H9 (cell line): Measurements from ENCODE around the gene RAB3C. TPM values are rescaled to one million over a fixed set of nuclear protein-coding genes. Genes with fewer than 3 reads are reported as not detected.

Source experiments
- DNase-seq: peaks from one replicate; pipeline ENCODE4 v3.0.0-alpha.2; 2017
- H2AFZ ChIP-seq: one replicate; pipeline ENCODE4 v1.6.1; 2013; ENCODE audit warnings: mild to moderate bottlenecking, low read length, control low read depth, moderate library complexity
- H2AK5ac ChIP-seq: 2 replicates; pipeline ENCODE4 v1.6.1; 2013; ENCODE audit warnings: low read length, control low read depth, mixed read lengths; ENCODE audit not compliant: insufficient read length
- H2BK120ac ChIP-seq: one replicate; pipeline ENCODE4 v1.6.1; 2013; ENCODE audit warnings: low read depth, mild to moderate bottlenecking, low read length, control low read depth, inconsistent platforms; ENCODE audit not compliant: poor library complexity, severe bottlenecking
- H2BK12ac ChIP-seq: 2 replicates; pipeline ENCODE4 v1.6.1; 2013; ENCODE audit warnings: low read length, control low read depth, mixed read lengths, low read depth; ENCODE audit not compliant: insufficient read length
- H2BK15ac ChIP-seq: 2 replicates; pipeline ENCODE4 v1.6.1; 2013; ENCODE audit warnings: low read depth, low read length, control low read depth
- H2BK20ac ChIP-seq: one replicate; pipeline ENCODE4 v1.6.1; 2013; ENCODE audit warnings: low read depth, mild to moderate bottlenecking, low read length, control low read depth, inconsistent platforms; ENCODE audit not compliant: poor library complexity, severe bottlenecking
- H2BK5ac ChIP-seq: 2 replicates; pipeline ENCODE4 v1.6.1; 2013; ENCODE audit warnings: low read length, control low read depth, mixed read lengths; ENCODE audit not compliant: insufficient read length
- H3K14ac ChIP-seq: 2 replicates; pipeline ENCODE4 v1.6.1; 2013; ENCODE audit warnings: low read length, control low read depth; ENCODE audit not compliant: insufficient read depth
- H3K18ac ChIP-seq: 2 replicates; pipeline ENCODE4 v1.6.1; 2013; ENCODE audit warnings: low read depth, mild to moderate bottlenecking, mixed read lengths, low read length, control low read depth; ENCODE audit not compliant: insufficient read length
- H3K23ac ChIP-seq: 2 replicates; pipeline ENCODE4 v1.6.1; 2013; ENCODE audit warnings: low read length, control low read depth, mixed read lengths, low read depth; ENCODE audit not compliant: insufficient read length
- H3K23me2 ChIP-seq: 2 replicates; pipeline ENCODE4 v1.6.1; 2013; ENCODE audit warnings: low read depth, mild to moderate bottlenecking, mixed read lengths, low read length, control low read depth; ENCODE audit not compliant: insufficient read length, poor library complexity, severe bottlenecking
- H3K27ac ChIP-seq: 2 replicates; pipeline ENCODE4 v1.5.1; 2013; ENCODE audit warnings: low read length, control low read depth, mixed read lengths, low read depth; ENCODE audit not compliant: insufficient read length
- H3K27me3 ChIP-seq: 2 replicates; pipeline ENCODE4 v1.6.1; 2013; ENCODE audit warnings: low read length, control low read depth, inconsistent platforms; ENCODE audit not compliant: insufficient read depth
- H3K4ac ChIP-seq: 2 replicates; pipeline ENCODE4 v1.6.1; 2013; ENCODE audit warnings: low read depth, mild to moderate bottlenecking, control low read depth, inconsistent platforms, low read length, moderate library complexity
- H3K4me1 ChIP-seq: 2 replicates; pipeline ENCODE4 v1.6.1; 2013; ENCODE audit warnings: low read length, control low read depth, inconsistent platforms; ENCODE audit not compliant: insufficient read depth
- H3K4me2 ChIP-seq: 2 replicates; pipeline ENCODE4 v1.6.1; 2013; ENCODE audit warnings: low read length, control low read depth, mixed read lengths; ENCODE audit not compliant: insufficient read length, insufficient read depth
- H3K56ac ChIP-seq: 2 replicates; pipeline ENCODE4 v1.6.1; 2013; ENCODE audit warnings: low read depth, mild to moderate bottlenecking, mixed read lengths, low read length, control low read depth; ENCODE audit not compliant: insufficient read length
- H3K79me1 ChIP-seq: 2 replicates; pipeline ENCODE4 v1.6.1; 2013; ENCODE audit warnings: low read depth, mild to moderate bottlenecking, moderate library complexity, low read length, control low read depth, inconsistent platforms; ENCODE audit not compliant: insufficient read depth, poor library complexity, severe bottlenecking
- H3K79me2 ChIP-seq: 2 replicates; pipeline ENCODE4 v1.6.1; 2013; ENCODE audit warnings: low read length, control low read depth, inconsistent platforms; ENCODE audit not compliant: insufficient read depth
- H3K9ac ChIP-seq: 2 replicates; pipeline ENCODE4 v1.6.1; 2013; ENCODE audit warnings: low read length, control low read depth, mixed read lengths; ENCODE audit not compliant: insufficient read length; ENCODE audit errors: extremely low read depth
- H3K9me3 ChIP-seq: one replicate; pipeline ENCODE4 v1.6.1; 2013; ENCODE audit warnings: low read depth, low read length, inconsistent platforms; ENCODE audit not compliant: control insufficient read depth
- H3T11ph ChIP-seq: one replicate; pipeline ENCODE4 v1.6.1; 2013; ENCODE audit warnings: mild to moderate bottlenecking, low read length, control low read depth, inconsistent platforms
- H4K20me1 ChIP-seq: one replicate; pipeline ENCODE4 v1.6.1; 2013; ENCODE audit not compliant: control insufficient read depth, insufficient read length, insufficient read depth
- H4K5ac ChIP-seq: 2 replicates; pipeline ENCODE4 v1.6.1; 2013; ENCODE audit warnings: low read depth, mild to moderate bottlenecking, mixed read lengths, low read length, control low read depth; ENCODE audit not compliant: insufficient read length
- H4K8ac ChIP-seq: replicated peaks from 2 replicates; pipeline ENCODE4 v1.6.1; 2013; ENCODE audit warnings: low read length, control low read depth, mixed read lengths, low read depth; ENCODE audit not compliant: insufficient read length
- H4K91ac ChIP-seq: 2 replicates; pipeline ENCODE4 v1.6.1; 2013; ENCODE audit warnings: low read depth, mild to moderate bottlenecking, moderate library complexity, mixed read lengths, low read length, control low read depth; ENCODE audit not compliant: insufficient read length
- H3K27ac Mint-ChIP-seq, 3 experiments: 2 replicates in 2 of 3; 3 replicates in 1 of 3; pipeline ENCODE4 v1.8.0; 2020 to 2021; ENCODE audit warnings: mixed read lengths in 3 of 3, mild to moderate bottlenecking in 1 of 3, moderate library complexity in 1 of 3
- H3K27me3 Mint-ChIP-seq: 2 replicates; pipeline ENCODE4 v1.8.0; 2021; ENCODE audit warnings: low read depth, mild to moderate bottlenecking, moderate library complexity, mixed read lengths
- H3K36me3 Mint-ChIP-seq, 3 experiments: 2 replicates in 2 of 3; 3 replicates in 1 of 3; pipeline ENCODE4 v1.8.0; 2020 to 2021; ENCODE audit warnings: low read depth in 3 of 3, mixed read lengths in 3 of 3; ENCODE audit not compliant: insufficient read depth in 1 of 3
- H3K4me1 Mint-ChIP-seq, 2 experiments: 2 replicates each; pipeline ENCODE4 v1.8.0; 2020; ENCODE audit warnings: mixed read lengths in 2 of 2
- H3K4me3 Mint-ChIP-seq, 2 experiments: 2 replicates in 1 of 2; 3 replicates in 1 of 2; pipeline ENCODE4 v1.8.0; 2020 to 2021; ENCODE audit warnings: mild to moderate bottlenecking in 2 of 2, mixed read lengths in 2 of 2, moderate library complexity in 1 of 2
- H3K9me3 Mint-ChIP-seq, 2 experiments: 2 replicates in 1 of 2; 3 replicates in 1 of 2; pipeline ENCODE4 v1.8.0; 2020; ENCODE audit warnings: mild to moderate bottlenecking in 2 of 2, mixed read lengths in 2 of 2, moderate library complexity in 1 of 2
- CTCF ChIP-seq: fragments of 200-600 bp; sonication (generic); conservative IDR thresholded peaks from 3 replicates; pipeline ENCODE4 v1.8.0; 2021; ENCODE audit warnings: antibody characterized with exemption, mild to moderate bottlenecking
- WGBS: extraction: QIAGEN DNeasy Blood & Tissue Kit; methylation state at CpG from one replicate; pipeline ENCODE4 v1.1.7; 2013; ENCODE audit warnings: missing lambda C conversion rate, low lambda C conversion rate, mixed read lengths; ENCODE audit not compliant: insufficient read length; ENCODE audit errors: extremely low coverage; 5-methylcytosine and 5-hydroxymethylcytosine counted together
- total RNA-seq: library from RNA; stranded (reverse); gene quantifications from 2 replicates; pipeline ENCODE4 v1.2.1, GENCODE V29; 2021

The RAB3C gene
- total RNA-seq, 1 experiment from 2014 or later, result 16.3 TPM

DNA sequence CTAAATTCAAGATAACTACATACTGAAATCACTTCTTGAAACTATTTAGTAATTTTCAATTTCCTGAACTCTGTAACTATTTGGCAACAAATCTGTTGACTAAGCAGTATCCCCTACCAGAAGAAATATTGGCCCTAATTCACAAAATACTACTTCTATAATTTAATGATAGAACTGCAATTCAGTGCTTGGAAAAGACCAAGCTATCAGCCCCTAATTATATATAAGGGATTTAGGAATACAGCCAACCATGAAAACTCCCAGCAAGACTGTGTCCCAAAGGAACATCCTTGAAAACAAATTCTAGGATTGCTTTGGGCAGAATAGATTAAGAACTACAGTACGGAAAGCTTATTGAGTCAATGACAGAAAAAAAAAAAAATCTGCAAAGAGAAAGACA, 169.2 kb downstream of the RAB3C start:
- no peaks in the 10 kb centered on the region for H3K79me1 ChIP-seq
- no peak overlapping the region for H4K5ac ChIP-seq
- no peaks in the 10 kb centered on the region; the same call in 1 of the 2 replicates for H3K4me1 ChIP-seq
- H3K27me3 ChIP-seq, result no peaks in the 10 kb centered on the region
- H3K27me3 Mint-ChIP-seq, result no peaks in the 10 kb centered on the region
- H4K20me1 ChIP-seq, result no peaks in the 10 kb centered on the region
- H3K27ac ChIP-seq, result no peak overlapping the region
- H4K8ac ChIP-seq, result no peak overlapping the region
- H4K91ac ChIP-seq, result no peak overlapping the region
- no peak overlapping the region for H2AK5ac ChIP-seq
- no peaks in the 10 kb centered on the region for H3K79me2 ChIP-seq
- DNase-seq, result no peak
- H3K18ac ChIP-seq, result no peak overlapping the region
- no peak overlapping the region for H3K4me2 ChIP-seq
- H2BK20ac ChIP-seq, result no peak overlapping the region
- H2BK15ac ChIP-seq, result no peak overlapping the region
- H3K36me3 Mint-ChIP-seq, result no peaks in the 10 kb centered on the region
- H3K4ac ChIP-seq, result no peak overlapping the region
- H3K9me3 ChIP-seq, result no peaks in the 10 kb centered on the region
- no peaks in the 10 kb centered on the region for H3K9me3 Mint-ChIP-seq
- TF ChIP-seq CTCF, result no peak
- no peak overlapping the region for H3K23ac ChIP-seq
- H2AFZ ChIP-seq, result no peak overlapping the region
- no peak overlapping the region for H3T11ph ChIP-seq
- no peak overlapping the region for H3K14ac ChIP-seq
- no peaks in the 10 kb centered on the region for H3K23me2 ChIP-seq
- H3K27ac Mint-ChIP-seq, result no peak overlapping the region
- H2BK12ac ChIP-seq, result no peak overlapping the region
- no peaks in the 10 kb centered on the region for H3K4me1 Mint-ChIP-seq
- no peak overlapping the region for H2BK120ac ChIP-seq
- H2BK5ac ChIP-seq, result no peak overlapping the region
- H3K9ac ChIP-seq, result no peak overlapping the region
- no peak overlapping the region for H3K4me3 Mint-ChIP-seq
- H3K56ac ChIP-seq, result no peak overlapping the region
- WGBS, result no CpG with 5 or more reads among the region's 1 CpG
